ENCODE measurements around the gene ZNF598.

ZNF598 gene

DNA sequence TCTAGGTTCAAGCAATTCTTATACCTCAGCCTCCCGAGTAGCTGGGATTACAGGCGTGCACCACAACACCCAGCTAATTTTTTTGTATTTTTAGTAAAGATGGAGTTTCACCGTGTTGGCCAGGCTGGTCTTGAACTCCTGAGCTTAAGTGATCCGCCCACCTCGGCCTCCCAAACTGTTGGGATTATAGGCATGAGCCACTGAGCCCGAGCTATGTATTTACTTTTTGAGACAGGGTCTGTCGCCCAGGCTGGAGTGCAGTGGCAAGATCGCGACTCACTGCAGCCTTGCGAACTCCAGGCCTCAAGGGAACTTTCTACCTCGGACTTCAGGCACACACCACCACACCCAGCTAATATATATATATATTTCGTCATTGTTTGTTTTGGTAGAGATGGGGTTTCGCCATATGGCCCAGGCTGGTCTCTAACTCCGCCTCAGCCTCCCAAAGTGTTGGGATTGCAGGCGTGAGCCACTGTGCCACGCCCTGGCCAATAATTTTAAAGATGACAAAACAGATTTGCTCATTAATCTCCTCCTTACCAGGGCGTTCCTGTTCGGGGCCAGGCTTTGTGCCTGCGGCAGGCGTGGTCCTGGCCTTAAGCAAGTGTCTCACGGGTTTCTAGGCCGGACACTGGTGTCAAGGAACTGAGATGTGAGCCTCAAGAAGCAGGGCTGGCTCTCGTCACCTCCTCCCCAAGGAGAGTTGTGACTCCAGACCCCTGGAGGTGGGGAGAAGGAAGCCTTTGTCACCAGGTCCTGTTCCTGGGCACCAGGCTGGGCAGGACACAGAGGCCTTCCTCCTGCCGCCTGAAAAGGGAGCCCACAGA, 5.7 kb upstream of the ZNF598 start (continued):
- TF ChIP-seq, protein P1, sequence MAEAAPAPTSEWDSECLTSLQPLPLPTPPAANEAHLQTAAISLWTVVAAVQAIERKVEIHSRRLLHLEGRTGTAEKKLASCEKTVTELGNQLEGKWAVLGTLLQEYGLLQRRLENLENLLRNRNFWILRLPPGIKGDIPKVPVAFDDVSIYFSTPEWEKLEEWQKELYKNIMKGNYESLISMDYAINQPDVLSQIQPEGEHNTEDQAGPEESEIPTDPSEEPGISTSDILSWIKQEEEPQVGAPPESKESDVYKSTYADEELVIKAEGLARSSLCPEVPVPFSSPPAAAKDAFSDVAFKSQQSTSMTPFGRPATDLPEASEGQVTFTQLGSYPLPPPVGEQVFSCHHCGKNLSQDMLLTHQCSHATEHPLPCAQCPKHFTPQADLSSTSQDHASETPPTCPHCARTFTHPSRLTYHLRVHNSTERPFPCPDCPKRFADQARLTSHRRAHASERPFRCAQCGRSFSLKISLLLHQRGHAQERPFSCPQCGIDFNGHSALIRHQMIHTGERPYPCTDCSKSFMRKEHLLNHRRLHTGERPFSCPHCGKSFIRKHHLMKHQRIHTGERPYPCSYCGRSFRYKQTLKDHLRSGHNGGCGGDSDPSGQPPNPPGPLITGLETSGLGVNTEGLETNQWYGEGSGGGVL (tag by site-specific recombination; IDR thresholded peaks at IDR 0.05), result no peak
- TF ChIP-seq, protein P2, sequence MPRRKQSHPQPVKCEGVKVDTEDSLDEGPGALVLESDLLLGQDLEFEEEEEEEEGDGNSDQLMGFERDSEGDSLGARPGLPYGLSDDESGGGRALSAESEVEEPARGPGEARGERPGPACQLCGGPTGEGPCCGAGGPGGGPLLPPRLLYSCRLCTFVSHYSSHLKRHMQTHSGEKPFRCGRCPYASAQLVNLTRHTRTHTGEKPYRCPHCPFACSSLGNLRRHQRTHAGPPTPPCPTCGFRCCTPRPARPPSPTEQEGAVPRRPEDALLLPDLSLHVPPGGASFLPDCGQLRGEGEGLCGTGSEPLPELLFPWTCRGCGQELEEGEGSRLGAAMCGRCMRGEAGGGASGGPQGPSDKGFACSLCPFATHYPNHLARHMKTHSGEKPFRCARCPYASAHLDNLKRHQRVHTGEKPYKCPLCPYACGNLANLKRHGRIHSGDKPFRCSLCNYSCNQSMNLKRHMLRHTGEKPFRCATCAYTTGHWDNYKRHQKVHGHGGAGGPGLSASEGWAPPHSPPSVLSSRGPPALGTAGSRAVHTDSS (tag by site-specific recombination; IDR thresholded peaks at IDR 0.05), result no peak
- TF ChIP-seq ZNF544 (tag by site-specific recombination; IDR thresholded peaks at IDR 0.05), result no peak
- no peak; the same call in 1 of the 2 replicates for TF ChIP-seq ZFHX2 (tag by site-specific recombination; conservative IDR thresholded peaks at IDR 0.05)
- TF ChIP-seq ZBTB48 (tag by site-specific recombination; IDR thresholded peaks at IDR 0.05), result no peak
- TF ChIP-seq, protein P3, sequence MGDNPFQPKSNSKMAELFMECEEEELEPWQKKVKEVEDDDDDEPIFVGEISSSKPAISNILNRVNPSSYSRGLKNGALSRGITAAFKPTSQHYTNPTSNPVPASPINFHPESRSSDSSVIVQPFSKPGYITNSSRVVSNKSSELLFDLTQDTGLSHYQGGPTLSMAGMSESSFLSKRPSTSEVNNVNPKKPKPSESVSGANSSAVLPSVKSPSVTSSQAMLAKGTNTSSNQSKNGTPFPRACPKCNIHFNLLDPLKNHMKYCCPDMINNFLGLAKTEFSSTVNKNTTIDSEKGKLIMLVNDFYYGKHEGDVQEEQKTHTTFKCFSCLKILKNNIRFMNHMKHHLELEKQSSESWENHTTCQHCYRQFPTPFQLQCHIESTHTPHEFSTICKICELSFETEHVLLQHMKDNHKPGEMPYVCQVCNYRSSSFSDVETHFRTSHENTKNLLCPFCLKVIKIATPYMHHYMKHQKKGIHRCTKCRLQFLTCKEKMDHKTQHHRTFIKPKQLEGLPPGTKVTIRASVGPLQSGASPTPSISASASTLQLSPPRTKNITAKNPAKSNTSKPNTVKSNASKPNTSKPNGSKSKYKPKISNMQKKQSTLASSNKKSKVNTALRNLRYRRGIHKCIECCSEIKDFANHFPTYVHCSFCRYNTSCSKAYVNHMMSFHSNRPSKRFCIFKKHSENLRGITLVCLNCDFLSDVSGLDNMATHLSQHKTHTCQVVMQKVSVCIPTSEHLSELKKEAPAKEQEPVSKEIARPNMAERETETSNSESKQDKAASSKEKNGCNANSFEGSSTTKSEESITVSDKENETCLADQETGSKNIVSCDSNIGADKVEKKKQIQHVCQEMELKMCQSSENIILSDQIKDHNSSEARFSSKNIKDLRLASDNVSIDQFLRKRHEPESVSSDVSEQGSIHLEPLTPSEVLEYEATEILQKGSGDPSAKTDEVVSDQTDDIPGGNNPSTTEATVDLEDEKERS (tag by site-specific recombination; IDR thresholded peaks at IDR 0.05), result no peak
- TF ChIP-seq, protein P4, sequence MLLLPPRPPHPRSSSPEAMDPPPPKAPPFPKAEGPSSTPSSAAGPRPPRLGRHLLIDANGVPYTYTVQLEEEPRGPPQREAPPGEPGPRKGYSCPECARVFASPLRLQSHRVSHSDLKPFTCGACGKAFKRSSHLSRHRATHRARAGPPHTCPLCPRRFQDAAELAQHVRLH (tag by site-specific recombination; IDR thresholded peaks at IDR 0.05), result no peak
- TF ChIP-seq, protein P5, sequence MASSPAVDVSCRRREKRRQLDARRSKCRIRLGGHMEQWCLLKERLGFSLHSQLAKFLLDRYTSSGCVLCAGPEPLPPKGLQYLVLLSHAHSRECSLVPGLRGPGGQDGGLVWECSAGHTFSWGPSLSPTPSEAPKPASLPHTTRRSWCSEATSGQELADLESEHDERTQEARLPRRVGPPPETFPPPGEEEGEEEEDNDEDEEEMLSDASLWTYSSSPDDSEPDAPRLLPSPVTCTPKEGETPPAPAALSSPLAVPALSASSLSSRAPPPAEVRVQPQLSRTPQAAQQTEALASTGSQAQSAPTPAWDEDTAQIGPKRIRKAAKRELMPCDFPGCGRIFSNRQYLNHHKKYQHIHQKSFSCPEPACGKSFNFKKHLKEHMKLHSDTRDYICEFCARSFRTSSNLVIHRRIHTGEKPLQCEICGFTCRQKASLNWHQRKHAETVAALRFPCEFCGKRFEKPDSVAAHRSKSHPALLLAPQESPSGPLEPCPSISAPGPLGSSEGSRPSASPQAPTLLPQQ (tag by site-specific recombination; IDR thresholded peaks at IDR 0.05), result peak; percentile 54
- no peak for TF ChIP-seq ZNF184 (tag by site-specific recombination; IDR thresholded peaks at IDR 0.05)
- TF ChIP-seq GFI1B (tag by site-specific recombination; IDR thresholded peaks at IDR 0.05), result peak; percentile 50; the same call in 1 of the 2 replicates
- TF ChIP-seq ZNF146 (tag by site-specific recombination; IDR thresholded peaks at IDR 0.05), result no peak
- TF ChIP-seq, protein P6, sequence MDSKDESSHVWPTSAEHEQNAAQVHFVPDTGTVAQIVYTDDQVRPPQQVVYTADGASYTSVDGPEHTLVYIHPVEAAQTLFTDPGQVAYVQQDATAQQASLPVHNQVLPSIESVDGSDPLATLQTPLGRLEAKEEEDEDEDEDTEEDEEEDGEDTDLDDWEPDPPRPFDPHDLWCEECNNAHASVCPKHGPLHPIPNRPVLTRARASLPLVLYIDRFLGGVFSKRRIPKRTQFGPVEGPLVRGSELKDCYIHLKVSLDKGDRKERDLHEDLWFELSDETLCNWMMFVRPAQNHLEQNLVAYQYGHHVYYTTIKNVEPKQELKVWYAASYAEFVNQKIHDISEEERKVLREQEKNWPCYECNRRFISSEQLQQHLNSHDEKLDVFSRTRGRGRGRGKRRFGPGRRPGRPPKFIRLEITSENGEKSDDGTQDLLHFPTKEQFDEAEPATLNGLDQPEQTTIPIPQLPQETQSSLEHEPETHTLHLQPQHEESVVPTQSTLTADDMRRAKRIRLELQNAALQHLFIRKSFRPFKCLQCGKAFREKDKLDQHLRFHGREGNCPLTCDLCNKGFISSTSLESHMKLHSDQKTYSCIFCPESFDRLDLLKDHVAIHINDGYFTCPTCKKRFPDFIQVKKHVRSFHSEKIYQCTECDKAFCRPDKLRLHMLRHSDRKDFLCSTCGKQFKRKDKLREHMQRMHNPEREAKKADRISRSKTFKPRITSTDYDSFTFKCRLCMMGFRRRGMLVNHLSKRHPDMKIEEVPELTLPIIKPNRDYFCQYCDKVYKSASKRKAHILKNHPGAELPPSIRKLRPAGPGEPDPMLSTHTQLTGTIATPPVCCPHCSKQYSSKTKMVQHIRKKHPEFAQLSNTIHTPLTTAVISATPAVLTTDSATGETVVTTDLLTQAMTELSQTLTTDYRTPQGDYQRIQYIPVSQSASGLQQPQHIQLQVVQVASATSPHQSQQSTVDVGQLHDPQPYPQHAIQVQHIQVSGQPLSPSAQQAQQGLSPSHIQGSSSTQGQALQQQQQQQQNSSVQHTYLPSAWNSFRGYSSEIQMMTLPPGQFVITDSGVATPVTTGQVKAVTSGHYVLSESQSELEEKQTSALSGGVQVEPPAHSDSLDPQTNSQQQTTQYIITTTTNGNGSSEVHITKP (tag by site-specific recombination; IDR thresholded peaks at IDR 0.05), result peak; percentile 50; the same call in 1 of the 2 replicates
- no peak for TF ChIP-seq ZNF660 (tag by site-specific recombination; IDR thresholded peaks at IDR 0.05)
- TF ChIP-seq, protein P7, sequence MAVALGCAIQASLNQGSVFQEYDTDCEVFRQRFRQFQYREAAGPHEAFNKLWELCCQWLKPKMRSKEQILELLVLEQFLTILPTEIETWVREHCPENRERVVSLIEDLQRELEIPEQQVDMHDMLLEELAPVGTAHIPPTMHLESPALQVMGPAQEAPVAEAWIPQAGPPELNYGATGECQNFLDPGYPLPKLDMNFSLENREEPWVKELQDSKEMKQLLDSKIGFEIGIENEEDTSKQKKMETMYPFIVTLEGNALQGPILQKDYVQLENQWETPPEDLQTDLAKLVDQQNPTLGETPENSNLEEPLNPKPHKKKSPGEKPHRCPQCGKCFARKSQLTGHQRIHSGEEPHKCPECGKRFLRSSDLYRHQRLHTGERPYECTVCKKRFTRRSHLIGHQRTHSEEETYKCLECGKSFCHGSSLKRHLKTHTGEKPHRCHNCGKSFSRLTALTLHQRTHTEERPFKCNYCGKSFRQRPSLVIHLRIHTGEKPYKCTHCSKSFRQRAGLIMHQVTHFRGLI (tag by site-specific recombination; IDR thresholded peaks at IDR 0.05), result no peak
- TF ChIP-seq, protein P8, sequence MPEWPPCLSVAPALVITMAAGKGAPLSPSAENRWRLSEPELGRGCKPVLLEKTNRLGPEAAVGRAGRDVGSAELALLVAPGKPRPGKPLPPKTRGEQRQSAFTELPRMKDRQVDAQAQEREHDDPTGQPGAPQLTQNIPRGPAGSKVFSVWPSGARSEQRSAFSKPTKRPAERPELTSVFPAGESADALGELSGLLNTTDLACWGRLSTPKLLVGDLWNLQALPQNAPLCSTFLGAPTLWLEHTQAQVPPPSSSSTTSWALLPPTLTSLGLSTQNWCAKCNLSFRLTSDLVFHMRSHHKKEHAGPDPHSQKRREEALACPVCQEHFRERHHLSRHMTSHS (tag by site-specific recombination; IDR thresholded peaks at IDR 0.05), result no peak
- TF ChIP-seq ZNF324 (tag by site-specific recombination; IDR thresholded peaks at IDR 0.05), result 0 out of 2 replicates have a peak, but pooled peaks have one; percentile 60
- no peak for TF ChIP-seq ZNF37A (tag by site-specific recombination; IDR thresholded peaks at IDR 0.05)
- no peak for TF ChIP-seq BCL11B (tag by site-specific recombination; IDR thresholded peaks at IDR 0.05; ENCODE audit: low read depth)
- TF ChIP-seq, protein P9, sequence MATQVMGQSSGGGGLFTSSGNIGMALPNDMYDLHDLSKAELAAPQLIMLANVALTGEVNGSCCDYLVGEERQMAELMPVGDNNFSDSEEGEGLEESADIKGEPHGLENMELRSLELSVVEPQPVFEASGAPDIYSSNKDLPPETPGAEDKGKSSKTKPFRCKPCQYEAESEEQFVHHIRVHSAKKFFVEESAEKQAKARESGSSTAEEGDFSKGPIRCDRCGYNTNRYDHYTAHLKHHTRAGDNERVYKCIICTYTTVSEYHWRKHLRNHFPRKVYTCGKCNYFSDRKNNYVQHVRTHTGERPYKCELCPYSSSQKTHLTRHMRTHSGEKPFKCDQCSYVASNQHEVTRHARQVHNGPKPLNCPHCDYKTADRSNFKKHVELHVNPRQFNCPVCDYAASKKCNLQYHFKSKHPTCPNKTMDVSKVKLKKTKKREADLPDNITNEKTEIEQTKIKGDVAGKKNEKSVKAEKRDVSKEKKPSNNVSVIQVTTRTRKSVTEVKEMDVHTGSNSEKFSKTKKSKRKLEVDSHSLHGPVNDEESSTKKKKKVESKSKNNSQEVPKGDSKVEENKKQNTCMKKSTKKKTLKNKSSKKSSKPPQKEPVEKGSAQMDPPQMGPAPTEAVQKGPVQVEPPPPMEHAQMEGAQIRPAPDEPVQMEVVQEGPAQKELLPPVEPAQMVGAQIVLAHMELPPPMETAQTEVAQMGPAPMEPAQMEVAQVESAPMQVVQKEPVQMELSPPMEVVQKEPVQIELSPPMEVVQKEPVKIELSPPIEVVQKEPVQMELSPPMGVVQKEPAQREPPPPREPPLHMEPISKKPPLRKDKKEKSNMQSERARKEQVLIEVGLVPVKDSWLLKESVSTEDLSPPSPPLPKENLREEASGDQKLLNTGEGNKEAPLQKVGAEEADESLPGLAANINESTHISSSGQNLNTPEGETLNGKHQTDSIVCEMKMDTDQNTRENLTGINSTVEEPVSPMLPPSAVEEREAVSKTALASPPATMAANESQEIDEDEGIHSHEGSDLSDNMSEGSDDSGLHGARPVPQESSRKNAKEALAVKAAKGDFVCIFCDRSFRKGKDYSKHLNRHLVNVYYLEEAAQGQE (tag by site-specific recombination; IDR thresholded peaks at IDR 0.05), result no peak
- no peak for TF ChIP-seq ZNF121 (tag by site-specific recombination; IDR thresholded peaks at IDR 0.05)
